WTC11 (cell line): ENCODE results near the gene YOD1.

Experiments used
- ATF1 ChIP-seq: sonication (generic); formaldehyde crosslinking; IDR thresholded peaks from 2 replicates; pipeline ENCODE4 v1.8.1; 2023; ENCODE audit warnings: mild to moderate bottlenecking, moderate library complexity, missing genetic modification reagents
- CBFB ChIP-seq: sonication (generic); formaldehyde crosslinking; IDR thresholded peaks from 2 replicates; pipeline ENCODE4 v1.8.1; 2022; ENCODE audit warnings: mild to moderate bottlenecking, low read depth, missing genetic modification reagents
- EMX1 ChIP-seq: fragments of 250-450 bp; sonication (Bioruptor Pico); IDR thresholded peaks from 2 replicates; pipeline ENCODE4 v1.8.0; 2021; ENCODE audit warnings: mild to moderate bottlenecking
- HMGXB4 ChIP-seq: sonication (generic); formaldehyde crosslinking; IDR thresholded peaks from 2 replicates; pipeline ENCODE4 v1.8.1; 2023; ENCODE audit warnings: mild to moderate bottlenecking, moderate library complexity, missing genetic modification reagents
- MAX ChIP-seq: sonication (generic); formaldehyde crosslinking; IDR thresholded peaks from 2 replicates; pipeline ENCODE4 v1.8.0; 2022; ENCODE audit warnings: mild to moderate bottlenecking, missing genetic modification reagents
- NFATC4 ChIP-seq: fragments of 250-450 bp; sonication (Bioruptor Pico); IDR thresholded peaks from 2 replicates; pipeline ENCODE4 v1.9.0; 2021; ENCODE audit warnings: mild to moderate bottlenecking
- NFYB ChIP-seq: sonication (generic); formaldehyde crosslinking; conservative IDR thresholded peaks from 2 replicates; pipeline ENCODE4 v1.8.0; 2022; ENCODE audit warnings: low read depth, missing genetic modification reagents
- NR2C2 ChIP-seq: sonication (generic); formaldehyde crosslinking; IDR thresholded peaks from 2 replicates; pipeline ENCODE4 v1.8.0; 2022; ENCODE audit warnings: mild to moderate bottlenecking, missing genetic modification reagents
- TCF7 ChIP-seq: sonication (generic); formaldehyde crosslinking; IDR thresholded peaks from 2 replicates; pipeline ENCODE4 v1.8.0; 2022; ENCODE audit warnings: mild to moderate bottlenecking, low read depth, missing genetic modification reagents, moderate library complexity
- ZNF512 ChIP-seq: sonication (generic); formaldehyde crosslinking; IDR thresholded peaks from 2 replicates; pipeline ENCODE4 v1.8.1; 2022; ENCODE audit warnings: missing genetic modification reagents, borderline replicate concordance
- TF ChIP-seq, protein P1 (sequence below): fragments of 200-600 bp; IDR thresholded peaks from 2 replicates; pipeline ENCODE4 v1.8.0; 2022; ENCODE audit warnings: antibody characterized with exemption
- TF ChIP-seq, protein P2 (sequence below): sonication (generic); formaldehyde crosslinking; IDR thresholded peaks from 2 replicates; pipeline ENCODE4 v1.8.0; 2022; ENCODE audit warnings: mild to moderate bottlenecking, missing genetic modification reagents
- TF ChIP-seq, protein P3 (sequence below): sonication (generic); formaldehyde crosslinking; IDR thresholded peaks from 2 replicates; pipeline ENCODE4 v1.8.1; 2023; ENCODE audit warnings: mild to moderate bottlenecking, missing genetic modification reagents, moderate library complexity
- TF ChIP-seq, protein P4 (sequence below): sonication (generic); formaldehyde crosslinking; conservative IDR thresholded peaks from 2 replicates; pipeline ENCODE4 v1.8.1; 2023; ENCODE audit warnings: mild to moderate bottlenecking, low read depth, missing genetic modification reagents, moderate library complexity

DNA sequence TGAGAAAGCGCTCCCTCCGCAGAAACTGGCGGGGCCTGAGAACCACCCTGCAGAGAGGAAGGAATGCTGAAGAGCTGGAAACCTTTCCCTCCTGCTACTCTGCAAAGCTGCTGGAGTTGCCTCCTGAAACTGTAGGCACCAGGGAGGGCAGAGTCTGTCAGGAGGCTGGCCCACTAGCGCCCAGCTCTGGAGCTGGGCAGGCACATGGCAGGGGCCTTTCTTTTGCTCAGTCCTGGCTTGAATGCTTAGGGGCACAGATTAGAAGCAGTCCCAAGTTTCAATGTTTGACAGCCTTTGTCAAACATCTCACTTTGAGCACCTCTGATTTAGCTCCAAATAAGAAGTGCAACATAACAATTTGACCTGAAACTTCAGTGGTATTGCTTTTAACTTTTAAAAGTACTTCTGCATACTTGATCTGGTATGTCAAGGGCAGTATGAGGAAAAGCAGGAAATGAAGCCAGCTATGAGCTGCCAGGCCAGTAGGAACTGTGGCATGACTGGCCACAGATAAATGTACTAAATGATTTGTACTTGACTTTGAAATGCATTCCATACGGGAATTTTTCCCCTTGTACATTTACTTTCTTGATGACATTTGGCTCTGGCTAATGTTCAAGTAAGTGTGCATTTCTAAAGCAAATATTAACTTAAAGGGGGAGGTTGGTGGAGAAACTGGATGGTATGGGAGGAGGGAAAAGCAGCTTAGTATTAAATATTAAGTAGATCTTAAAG lies 25.7 kb downstream of the YOD1 start:
- TF ChIP-seq, protein P1, sequence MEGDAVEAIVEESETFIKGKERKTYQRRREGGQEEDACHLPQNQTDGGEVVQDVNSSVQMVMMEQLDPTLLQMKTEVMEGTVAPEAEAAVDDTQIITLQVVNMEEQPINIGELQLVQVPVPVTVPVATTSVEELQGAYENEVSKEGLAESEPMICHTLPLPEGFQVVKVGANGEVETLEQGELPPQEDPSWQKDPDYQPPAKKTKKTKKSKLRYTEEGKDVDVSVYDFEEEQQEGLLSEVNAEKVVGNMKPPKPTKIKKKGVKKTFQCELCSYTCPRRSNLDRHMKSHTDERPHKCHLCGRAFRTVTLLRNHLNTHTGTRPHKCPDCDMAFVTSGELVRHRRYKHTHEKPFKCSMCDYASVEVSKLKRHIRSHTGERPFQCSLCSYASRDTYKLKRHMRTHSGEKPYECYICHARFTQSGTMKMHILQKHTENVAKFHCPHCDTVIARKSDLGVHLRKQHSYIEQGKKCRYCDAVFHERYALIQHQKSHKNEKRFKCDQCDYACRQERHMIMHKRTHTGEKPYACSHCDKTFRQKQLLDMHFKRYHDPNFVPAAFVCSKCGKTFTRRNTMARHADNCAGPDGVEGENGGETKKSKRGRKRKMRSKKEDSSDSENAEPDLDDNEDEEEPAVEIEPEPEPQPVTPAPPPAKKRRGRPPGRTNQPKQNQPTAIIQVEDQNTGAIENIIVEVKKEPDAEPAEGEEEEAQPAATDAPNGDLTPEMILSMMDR = no peak
- TF ChIP-seq NFYB (CRISPR knock-in tag) (no peak), MAX (no peak), NFATC4 (CRISPR knock-in tag) (no peak), NR2C2 (CRISPR knock-in tag) (no peak), EMX1 (CRISPR knock-in tag) (no peak), ZNF512 (CRISPR knock-in tag) (no peak), CBFB (no peak), TCF7 (no peak), ATF1 (CRISPR knock-in tag) (no peak), HMGXB4 (CRISPR knock-in tag) (no peak)
- TF ChIP-seq, protein P2, sequence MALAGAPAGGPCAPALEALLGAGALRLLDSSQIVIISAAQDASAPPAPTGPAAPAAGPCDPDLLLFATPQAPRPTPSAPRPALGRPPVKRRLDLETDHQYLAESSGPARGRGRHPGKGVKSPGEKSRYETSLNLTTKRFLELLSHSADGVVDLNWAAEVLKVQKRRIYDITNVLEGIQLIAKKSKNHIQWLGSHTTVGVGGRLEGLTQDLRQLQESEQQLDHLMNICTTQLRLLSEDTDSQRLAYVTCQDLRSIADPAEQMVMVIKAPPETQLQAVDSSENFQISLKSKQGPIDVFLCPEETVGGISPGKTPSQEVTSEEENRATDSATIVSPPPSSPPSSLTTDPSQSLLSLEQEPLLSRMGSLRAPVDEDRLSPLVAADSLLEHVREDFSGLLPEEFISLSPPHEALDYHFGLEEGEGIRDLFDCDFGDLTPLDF (CRISPR knock-in tag) = no peak
- TF ChIP-seq, protein P3, sequence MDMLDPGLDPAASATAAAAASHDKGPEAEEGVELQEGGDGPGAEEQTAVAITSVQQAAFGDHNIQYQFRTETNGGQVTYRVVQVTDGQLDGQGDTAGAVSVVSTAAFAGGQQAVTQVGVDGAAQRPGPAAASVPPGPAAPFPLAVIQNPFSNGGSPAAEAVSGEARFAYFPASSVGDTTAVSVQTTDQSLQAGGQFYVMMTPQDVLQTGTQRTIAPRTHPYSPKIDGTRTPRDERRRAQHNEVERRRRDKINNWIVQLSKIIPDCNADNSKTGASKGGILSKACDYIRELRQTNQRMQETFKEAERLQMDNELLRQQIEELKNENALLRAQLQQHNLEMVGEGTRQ = no peak
- TF ChIP-seq, protein P4, sequence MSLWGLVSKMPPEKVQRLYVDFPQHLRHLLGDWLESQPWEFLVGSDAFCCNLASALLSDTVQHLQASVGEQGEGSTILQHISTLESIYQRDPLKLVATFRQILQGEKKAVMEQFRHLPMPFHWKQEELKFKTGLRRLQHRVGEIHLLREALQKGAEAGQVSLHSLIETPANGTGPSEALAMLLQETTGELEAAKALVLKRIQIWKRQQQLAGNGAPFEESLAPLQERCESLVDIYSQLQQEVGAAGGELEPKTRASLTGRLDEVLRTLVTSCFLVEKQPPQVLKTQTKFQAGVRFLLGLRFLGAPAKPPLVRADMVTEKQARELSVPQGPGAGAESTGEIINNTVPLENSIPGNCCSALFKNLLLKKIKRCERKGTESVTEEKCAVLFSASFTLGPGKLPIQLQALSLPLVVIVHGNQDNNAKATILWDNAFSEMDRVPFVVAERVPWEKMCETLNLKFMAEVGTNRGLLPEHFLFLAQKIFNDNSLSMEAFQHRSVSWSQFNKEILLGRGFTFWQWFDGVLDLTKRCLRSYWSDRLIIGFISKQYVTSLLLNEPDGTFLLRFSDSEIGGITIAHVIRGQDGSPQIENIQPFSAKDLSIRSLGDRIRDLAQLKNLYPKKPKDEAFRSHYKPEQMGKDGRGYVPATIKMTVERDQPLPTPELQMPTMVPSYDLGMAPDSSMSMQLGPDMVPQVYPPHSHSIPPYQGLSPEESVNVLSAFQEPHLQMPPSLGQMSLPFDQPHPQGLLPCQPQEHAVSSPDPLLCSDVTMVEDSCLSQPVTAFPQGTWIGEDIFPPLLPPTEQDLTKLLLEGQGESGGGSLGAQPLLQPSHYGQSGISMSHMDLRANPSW = no peak
